WTC11 (cell line): ENCODE data around the gene KIF5A. TPM values are rescaled to one million over a fixed set of nuclear protein-coding genes. Genes with fewer than 3 reads are reported as not detected.

Experiments used
- ATAC-seq: fragments of 200-7000 bp; cut with Tn5 transposase; 2 replicates; pipeline ENCODE4 v1.10.0; 2021; ENCODE audit warnings: mild to moderate bottlenecking, moderate library complexity
- CTCF ChIA-PET: fragments of 300-600 bp; sonication (Branson Sonifier 250); formaldehyde crosslinking; loops from one replicate; lab custom pipeline; 2021; ENCODE audit warnings: antibody characterized with exemption; lab: Charles Lee
- POLR2A ChIA-PET: fragments of 350-600 bp; sonication (Branson Sonifier 250); formaldehyde crosslinking; loops from one replicate; lab custom pipeline; 2021; ENCODE audit warnings: antibody characterized with exemption; lab: Charles Lee
- DNase-seq: peaks from one replicate; pipeline ENCODE4 v3.0.0; 2021; ENCODE audit warnings: low spot score
- H3K27ac Mint-ChIP-seq: 2 replicates; pipeline ENCODE4 v1.8.0; 2021; ENCODE audit warnings: mixed read lengths
- H3K27me3 Mint-ChIP-seq: 2 replicates; pipeline ENCODE4 v1.8.0; 2021; ENCODE audit warnings: low read depth, mild to moderate bottlenecking, moderate library complexity, mixed read lengths
- H3K36me3 Mint-ChIP-seq: 2 replicates; pipeline ENCODE4 v1.8.0; 2021; ENCODE audit warnings: mixed read lengths
- H3K4me1 Mint-ChIP-seq: 2 replicates; pipeline ENCODE4 v1.8.0; 2022; ENCODE audit warnings: mixed read lengths
- H3K4me3 Mint-ChIP-seq: 2 replicates; pipeline ENCODE4 v1.8.0; 2021; ENCODE audit warnings: mild to moderate bottlenecking, moderate library complexity, mixed read lengths
- H3K9me3 Mint-ChIP-seq: 2 replicates; pipeline ENCODE4 v1.8.0; 2021; ENCODE audit warnings: mixed read lengths
- CTCF ChIP-seq: fragments of 200-600 bp; IDR thresholded peaks from 2 replicates; pipeline ENCODE4 v1.8.0; 2022; ENCODE audit warnings: antibody characterized with exemption
- ETV6 ChIP-seq: sonication (generic); formaldehyde crosslinking; IDR thresholded peaks from 2 replicates; pipeline ENCODE4 v1.8.1; 2022; ENCODE audit warnings: mild to moderate bottlenecking, missing genetic modification reagents
- FOXK1 ChIP-seq: sonication (generic); formaldehyde crosslinking; IDR thresholded peaks from 2 replicates; pipeline ENCODE4 v1.8.0; 2022; ENCODE audit warnings: mild to moderate bottlenecking, moderate library complexity, missing genetic modification reagents
- FOXP1 ChIP-seq: sonication (generic); formaldehyde crosslinking; IDR thresholded peaks from 2 replicates; pipeline ENCODE4 v1.8.0; 2022; ENCODE audit warnings: missing genetic modification reagents, mild to moderate bottlenecking, moderate library complexity, borderline replicate concordance
- GTF2I ChIP-seq: fragments of 250-450 bp; sonication (Bioruptor Pico); conservative IDR thresholded peaks from 2 replicates; pipeline ENCODE4 v1.4.0; 2021; ENCODE audit warnings: mild to moderate bottlenecking
- JAZF1 ChIP-seq: fragments of 250-450 bp; sonication (Bioruptor Pico); IDR thresholded peaks from 2 replicates; pipeline ENCODE4 v1.9.0; 2021; ENCODE audit warnings: moderate library complexity, mild to moderate bottlenecking, inconsistent platforms
- OVOL2 ChIP-seq: fragments of 250-450 bp; sonication (Bioruptor Pico); IDR thresholded peaks from 2 replicates; pipeline ENCODE4 v1.9.0; 2021; ENCODE audit warnings: mild to moderate bottlenecking, borderline replicate concordance
- PRDM15 ChIP-seq: sonication (generic); formaldehyde crosslinking; IDR thresholded peaks from 2 replicates; pipeline ENCODE4 v1.8.0; 2022; ENCODE audit warnings: missing genetic modification reagents
- RORB ChIP-seq: fragments of 250-450 bp; sonication (Bioruptor Pico); IDR thresholded peaks from 2 replicates; pipeline ENCODE4 v1.9.0; 2021; ENCODE audit warnings: mild to moderate bottlenecking
- SOX15 ChIP-seq: fragments of 250-450 bp; sonication (Bioruptor Pico); IDR thresholded peaks from 2 replicates; pipeline ENCODE4 v1.9.0; 2021; ENCODE audit warnings: mild to moderate bottlenecking
- TEAD4 ChIP-seq: sonication (generic); formaldehyde crosslinking; IDR thresholded peaks from 2 replicates; pipeline ENCODE4 v1.8.0; 2022; ENCODE audit warnings: mild to moderate bottlenecking, missing genetic modification reagents
- ZNF219 ChIP-seq: sonication (generic); formaldehyde crosslinking; IDR thresholded peaks from 2 replicates; pipeline ENCODE4 v1.8.0; 2023; ENCODE audit warnings: missing genetic modification reagents, mild to moderate bottlenecking, borderline replicate concordance
- ZNF423 ChIP-seq: fragments of 250-450 bp; sonication (Bioruptor Pico); IDR thresholded peaks from 2 replicates; pipeline ENCODE4 v2.1.2; 2022; ENCODE audit warnings: mild to moderate bottlenecking, moderate library complexity
- total RNA-seq: library from RNA; stranded (reverse); gene quantifications from 3 replicates; pipeline ENCODE4 v1.2.3, GENCODE V29; 2021
- TF ChIP-seq, protein P1 (sequence below): sonication (generic); formaldehyde crosslinking; IDR thresholded peaks from 2 replicates; pipeline ENCODE4 v1.8.0; 2022; ENCODE audit warnings: mild to moderate bottlenecking, missing genetic modification reagents
- TF ChIP-seq, protein P2 (sequence below): sonication (generic); formaldehyde crosslinking; IDR thresholded peaks from 2 replicates; pipeline ENCODE4 v1.8.1; 2023; ENCODE audit warnings: mild to moderate bottlenecking, missing genetic modification reagents, moderate library complexity

Gene KIF5A
- total RNA-seq, 1 experiment from 2014 or later = 16.1 TPM

GRCh38 chr12:57534250-57534649, 15.6 kb upstream of the KIF5A start:
- peaks cover 9% of the 10 kb centered on the region for H3K4me1 Mint-ChIP-seq
- no peaks in the 10 kb centered on the region for H3K9me3 Mint-ChIP-seq
- no peak for DNase-seq
- no peak overlapping the region for H3K4me3 Mint-ChIP-seq
- H3K27ac Mint-ChIP-seq = no peak overlapping the region
- H3K36me3 Mint-ChIP-seq = peaks cover 58% of the 10 kb centered on the region
- no peak for TF ChIP-seq RORB
- no peak for TF ChIP-seq ETV6 (CRISPR knock-in tag)
- no peak for TF ChIP-seq ZNF219 (CRISPR knock-in tag)
- no peak for TF ChIP-seq CTCF
- TF ChIP-seq, protein P1, sequence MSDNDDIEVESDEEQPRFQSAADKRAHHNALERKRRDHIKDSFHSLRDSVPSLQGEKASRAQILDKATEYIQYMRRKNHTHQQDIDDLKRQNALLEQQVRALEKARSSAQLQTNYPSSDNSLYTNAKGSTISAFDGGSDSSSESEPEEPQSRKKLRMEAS (CRISPR knock-in tag) = no peak
- TF ChIP-seq FOXK1 (CRISPR knock-in tag) = no peak
- TF ChIP-seq TEAD4 (CRISPR knock-in tag) = no peak
- no peaks in the 10 kb centered on the region for H3K27me3 Mint-ChIP-seq
- ATAC-seq = no peak
- ChIA-PET CTCF (no interaction called here), POLR2A (interaction anchor here (0.6 to 1.1 kb wide), 2 partner anchors 12 to 40 kb away, joined by 3 read pairs; no protein-coding TSS in a partner anchor)

GRCh38 chr12:57534991-57535543, 14.8 kb upstream of the KIF5A start:
- Mint-ChIP-seq H3K4me3 (no peak overlapping the region), H3K9me3 (no peaks in the 10 kb centered on the region), H3K27me3 (no peaks in the 10 kb centered on the region), H3K4me1 (peaks cover 9% of the 10 kb centered on the region), H3K36me3 (peaks cover 52% of the 10 kb centered on the region), H3K27ac (no peak overlapping the region)
- TF ChIP-seq RORB (no peak), OVOL2 (CRISPR knock-in tag) (no peak), FOXP1 (CRISPR knock-in tag) (no peak), JAZF1 (CRISPR knock-in tag) (no peak), SOX15 (CRISPR knock-in tag) (no peak), PRDM15 (no peak), ETV6 (CRISPR knock-in tag) (no peak), GTF2I (CRISPR knock-in tag) (no peak), ZNF423 (CRISPR knock-in tag) (no peak)
- TF ChIP-seq, protein P2, sequence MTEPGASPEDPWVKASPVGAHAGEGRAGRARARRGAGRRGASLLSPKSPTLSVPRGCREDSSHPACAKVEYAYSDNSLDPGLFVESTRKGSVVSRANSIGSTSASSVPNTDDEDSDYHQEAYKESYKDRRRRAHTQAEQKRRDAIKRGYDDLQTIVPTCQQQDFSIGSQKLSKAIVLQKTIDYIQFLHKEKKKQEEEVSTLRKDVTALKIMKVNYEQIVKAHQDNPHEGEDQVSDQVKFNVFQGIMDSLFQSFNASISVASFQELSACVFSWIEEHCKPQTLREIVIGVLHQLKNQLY = no peak
- DNase-seq = no peak
- ChIA-PET POLR2A (interaction anchor here (1.1 kb wide), 1 partner anchor 11 kb away, joined by 3 read pairs; no protein-coding TSS in a partner anchor), CTCF (interaction anchor here (1.6 kb wide), 1 partner anchor 11 kb away, joined by 4 read pairs; the partner anchor contains the start of gene DCTN2)
- no peak for ATAC-seq
